ENCODE results near the gene SMIM32.

The SMIM32 gene

DNA sequence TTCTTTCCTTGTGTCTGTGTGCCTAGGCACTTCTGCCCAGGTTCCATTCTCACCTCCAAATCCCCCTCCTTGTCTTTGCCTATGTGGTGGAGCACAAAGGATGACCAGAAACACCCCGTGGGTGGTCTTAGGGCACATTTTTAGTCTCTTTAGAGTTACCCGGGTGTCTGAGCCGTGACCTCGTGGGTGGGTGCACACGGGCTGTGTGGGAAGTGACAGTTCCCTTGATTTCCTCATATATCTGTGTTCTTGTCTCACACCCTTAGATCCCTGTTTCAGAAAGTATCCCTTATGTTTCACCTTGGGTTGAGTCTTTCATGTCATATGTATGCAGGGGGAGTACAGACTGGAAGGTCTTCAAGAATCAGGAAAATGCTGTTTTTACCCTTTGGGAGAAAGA, 13.4 kb upstream of the SMIM32 start:
- DNase-seq, result no peak

DNA sequence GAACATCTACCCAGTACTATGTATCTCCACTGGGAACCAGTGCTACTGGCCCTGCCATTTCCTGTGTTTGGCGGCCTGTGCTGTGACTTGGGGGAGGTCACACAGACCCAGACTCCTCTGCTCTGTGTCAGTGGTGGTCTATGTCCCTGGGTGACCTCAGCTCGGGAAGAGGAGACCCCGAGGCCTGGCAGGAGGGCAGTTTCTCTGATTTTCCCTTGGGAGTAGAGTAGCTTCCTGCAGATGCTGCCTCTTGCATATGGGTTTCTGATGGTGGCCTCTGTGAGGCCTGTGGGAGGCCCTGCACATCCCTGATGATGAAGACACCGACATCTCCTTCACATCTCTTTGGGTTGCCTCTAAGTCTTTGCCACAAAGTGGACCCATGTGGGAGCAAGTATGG, 13.0 kb upstream of the SMIM32 start:
- no peak for DNase-seq

DNA sequence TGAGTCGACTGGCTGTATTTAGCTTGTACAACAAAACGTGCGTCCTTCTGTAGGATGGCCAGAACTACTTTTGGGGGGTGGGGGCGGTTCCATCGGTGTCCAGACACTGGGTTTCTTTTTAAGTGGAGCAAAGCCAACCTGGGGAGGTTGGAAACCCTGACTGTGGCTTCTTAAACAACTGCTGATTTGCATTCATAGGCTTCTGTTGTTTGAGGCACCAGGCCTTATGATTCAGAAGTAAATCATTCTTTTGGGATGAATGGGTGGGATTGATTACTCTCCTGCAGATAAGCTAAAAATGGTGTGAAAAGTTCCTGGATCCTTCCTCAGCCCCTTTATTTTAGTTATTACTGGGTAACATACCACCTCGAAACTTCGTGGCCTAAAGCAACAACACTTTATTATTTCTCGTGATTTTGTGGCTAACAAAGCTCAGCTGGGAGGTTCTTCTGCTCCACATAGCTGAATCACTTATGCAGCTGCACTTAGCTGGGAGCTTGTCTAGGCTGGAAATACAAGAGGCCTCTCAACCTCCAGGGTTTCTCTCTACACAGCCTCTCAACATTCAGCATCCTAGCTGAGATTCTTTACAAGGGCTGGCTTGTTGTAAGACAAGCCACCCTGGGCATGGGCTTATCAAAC, 12.2 kb upstream of the SMIM32 start:
- DNase-seq, result no peak

DNA sequence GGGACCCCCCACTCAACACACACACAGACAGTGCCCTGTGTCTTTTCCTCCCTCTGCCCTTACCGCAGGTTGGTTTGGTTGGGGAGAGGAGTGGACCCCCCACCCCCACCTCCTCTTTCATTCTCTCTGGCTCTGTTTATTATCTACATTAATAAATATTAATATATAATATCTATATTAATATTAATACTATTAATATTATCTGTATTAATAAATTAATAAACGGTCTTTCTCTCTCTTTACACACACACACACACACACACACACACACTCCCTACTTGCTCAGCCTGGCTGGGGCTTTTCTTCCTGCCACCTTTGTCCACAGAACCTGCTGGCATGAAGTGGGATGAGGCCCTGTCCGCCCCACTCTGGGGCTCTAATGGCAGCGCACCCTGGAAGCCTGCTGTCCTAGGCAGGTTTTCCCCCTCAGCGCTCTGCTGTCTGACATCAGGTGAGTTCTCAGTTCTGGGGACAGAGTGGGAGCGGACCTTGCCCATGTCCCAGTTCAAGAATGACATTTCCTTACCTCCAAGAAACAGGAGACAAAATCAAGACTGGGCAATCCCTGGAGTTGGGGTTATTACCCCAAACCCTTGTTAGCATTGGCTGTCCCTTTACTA, 10.5 kb upstream of the SMIM32 start:
- no peak for DNase-seq

DNA sequence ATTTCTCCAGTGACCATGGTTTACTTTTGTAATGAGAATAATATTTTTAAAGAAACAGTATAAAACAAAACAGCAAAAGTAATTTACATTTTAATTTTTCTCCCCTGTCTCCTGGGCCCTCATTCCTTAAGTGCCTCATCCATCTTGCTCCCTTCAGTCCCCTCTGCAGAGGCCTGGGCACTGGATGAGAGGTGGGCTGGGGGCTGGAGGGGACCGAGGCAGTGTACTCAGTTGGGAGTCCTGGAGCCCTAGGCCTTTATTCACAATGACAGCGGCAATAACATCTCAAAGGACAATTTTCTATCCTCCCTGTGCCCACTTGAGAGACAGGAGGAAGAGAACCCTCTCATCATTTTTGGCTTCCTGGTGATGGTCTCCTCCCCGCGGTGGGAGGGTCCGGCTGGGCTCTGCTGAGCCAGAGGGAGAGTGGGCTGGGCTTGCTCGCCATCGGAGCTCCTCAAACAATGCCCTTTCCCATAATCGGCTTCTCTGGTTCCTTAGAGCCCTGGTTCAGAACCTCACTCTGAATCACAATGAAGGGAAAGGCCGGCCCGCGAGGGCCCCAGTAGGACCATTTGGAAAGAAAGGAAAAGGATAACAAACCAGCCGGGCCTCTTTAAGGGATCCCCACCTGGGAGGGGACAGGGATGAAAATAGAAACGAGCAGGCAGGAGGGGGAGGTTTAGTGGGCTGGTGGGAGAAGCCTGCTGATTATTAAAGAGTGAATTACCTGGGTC, 9.7 kb upstream of the SMIM32 start:
- DNase-seq, result no peak

DNA sequence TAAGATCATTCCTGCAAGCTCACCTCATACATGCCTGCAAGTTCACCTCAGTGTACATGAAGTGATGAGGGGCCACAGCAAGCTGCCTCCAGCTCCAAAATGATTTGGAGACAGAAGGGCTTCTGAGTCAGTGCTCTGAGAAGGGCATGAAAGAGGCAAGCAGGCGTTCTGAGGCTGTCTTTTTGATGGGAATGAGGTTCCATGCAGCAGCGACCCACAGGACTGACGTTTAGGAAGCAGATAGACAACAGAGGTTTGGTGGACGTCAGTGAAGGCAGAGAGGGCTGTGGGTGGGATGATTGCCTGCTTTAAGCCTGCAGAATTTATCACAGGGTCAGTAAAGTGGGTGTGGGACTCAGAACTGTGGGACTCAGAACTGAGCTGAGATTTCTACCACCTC, 8.9 kb upstream of the SMIM32 start:
- DNase-seq, result no peak

DNA sequence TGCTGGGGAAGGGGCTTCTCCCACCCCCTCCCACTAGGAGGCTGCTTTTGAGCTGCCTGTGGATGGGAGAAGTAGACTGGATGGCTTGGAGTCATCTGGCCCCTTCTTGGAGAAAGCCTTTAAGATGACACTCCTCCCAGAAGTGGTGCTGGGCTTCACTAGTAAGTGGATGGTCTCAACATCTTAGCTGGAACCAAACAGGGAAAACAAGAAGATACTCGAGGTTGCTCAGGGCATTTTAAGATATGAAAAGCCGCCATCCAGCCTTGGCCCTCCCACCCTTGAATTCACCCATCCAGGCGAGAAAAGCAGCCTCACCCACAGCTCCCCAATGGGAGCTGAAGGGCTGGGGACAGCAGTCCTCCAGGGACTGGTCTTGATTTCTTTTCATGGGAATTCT, 7.8 kb upstream of the SMIM32 start:
- DNase-seq, result no peak

DNA sequence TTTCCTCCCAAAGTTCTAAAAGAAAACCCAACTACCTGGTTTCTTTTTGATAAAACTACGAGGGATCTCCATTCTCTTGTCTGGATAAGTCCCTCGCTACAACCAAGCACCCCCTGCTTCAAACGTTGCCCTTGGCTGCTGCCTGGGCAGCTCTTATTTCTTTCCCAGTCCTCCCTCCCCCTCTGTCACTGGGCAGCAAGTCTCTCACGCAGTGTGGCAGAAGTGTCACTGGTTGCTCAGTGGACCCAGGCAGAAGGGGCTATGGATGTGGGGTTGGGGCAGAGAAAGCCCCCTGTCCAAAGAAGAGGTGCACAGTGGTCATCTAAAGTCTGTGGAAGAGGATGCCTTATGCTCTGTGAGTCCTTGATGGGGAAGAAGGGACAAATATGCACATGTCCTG, 7.2 kb upstream of the SMIM32 start:
- no peak for DNase-seq

DNA sequence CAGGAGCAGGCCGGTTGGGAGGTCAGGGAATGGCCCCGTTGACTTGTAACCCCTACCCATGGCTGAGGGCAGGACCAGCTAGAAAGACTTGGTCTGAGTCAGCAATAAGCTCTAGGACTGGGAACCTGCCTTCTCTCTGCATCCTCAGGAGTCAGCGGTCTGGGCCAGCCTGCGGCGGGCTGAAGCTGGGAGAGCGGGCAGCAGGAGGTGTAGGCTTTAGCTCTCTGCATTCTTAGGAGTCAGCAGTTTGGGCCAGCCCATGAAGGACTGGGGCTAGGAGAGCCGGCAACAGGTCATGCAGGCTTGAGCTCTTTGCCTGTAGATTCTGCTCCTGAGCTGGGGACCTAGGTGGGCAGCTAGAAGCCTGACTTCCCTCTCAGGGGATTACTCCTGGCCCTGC, 6.4 kb upstream of the SMIM32 start:
- DNase-seq, result no peak

DNA sequence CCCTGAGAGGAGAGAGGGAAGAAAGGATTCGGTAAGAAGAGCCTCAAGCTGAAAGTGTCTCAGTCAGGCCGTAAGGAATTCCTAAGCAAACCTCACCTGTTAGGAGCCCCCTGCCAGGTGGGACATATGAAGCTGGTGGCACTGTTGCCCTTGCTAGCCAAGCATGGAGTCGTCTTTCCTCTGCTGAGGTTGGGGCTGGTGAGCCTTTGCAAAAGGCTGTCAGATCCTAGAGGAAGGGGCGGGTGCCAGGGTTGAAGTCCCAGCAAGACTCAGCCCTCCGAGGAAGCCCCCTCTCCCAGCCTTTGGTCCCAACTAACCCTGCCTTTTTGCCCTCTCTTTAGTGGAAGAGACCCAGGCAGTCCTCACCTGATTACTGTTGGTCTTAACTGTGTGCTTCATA, 5.5 kb upstream of the SMIM32 start:
- no peak for DNase-seq

DNA sequence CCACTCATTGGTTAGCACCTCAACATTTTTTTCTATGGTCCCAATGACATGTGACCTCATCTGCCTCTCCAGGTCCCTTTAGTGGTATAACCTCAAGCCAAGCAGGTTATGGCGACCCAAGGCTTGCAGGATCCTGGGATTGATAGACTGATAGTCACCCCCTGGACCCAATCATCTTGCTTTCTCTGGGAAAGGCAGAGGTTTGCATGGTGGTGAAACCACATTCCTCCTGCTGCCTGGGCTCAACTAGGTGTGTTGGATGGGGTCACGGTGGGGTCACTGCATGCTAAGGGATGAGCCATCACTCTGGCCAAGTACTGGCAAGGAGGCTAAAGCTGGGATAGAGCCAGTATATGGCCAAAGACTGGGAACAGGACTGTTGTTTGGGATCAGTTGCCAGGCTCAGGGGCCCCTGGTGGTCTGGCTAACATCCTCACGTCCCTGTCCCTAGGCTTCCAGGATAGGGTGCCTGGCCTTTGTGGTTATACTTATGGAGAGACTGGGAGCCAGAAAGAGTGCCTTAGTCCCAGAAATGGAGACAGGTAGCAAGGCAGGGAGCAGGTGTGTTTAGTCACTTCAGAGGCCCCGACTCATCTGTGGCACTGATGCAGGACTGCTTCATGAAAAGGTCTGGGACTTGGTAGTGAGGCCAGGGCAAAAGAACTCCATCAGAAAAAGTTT, 4.6 kb upstream of the SMIM32 start:
- no peak for DNase-seq

DNA sequence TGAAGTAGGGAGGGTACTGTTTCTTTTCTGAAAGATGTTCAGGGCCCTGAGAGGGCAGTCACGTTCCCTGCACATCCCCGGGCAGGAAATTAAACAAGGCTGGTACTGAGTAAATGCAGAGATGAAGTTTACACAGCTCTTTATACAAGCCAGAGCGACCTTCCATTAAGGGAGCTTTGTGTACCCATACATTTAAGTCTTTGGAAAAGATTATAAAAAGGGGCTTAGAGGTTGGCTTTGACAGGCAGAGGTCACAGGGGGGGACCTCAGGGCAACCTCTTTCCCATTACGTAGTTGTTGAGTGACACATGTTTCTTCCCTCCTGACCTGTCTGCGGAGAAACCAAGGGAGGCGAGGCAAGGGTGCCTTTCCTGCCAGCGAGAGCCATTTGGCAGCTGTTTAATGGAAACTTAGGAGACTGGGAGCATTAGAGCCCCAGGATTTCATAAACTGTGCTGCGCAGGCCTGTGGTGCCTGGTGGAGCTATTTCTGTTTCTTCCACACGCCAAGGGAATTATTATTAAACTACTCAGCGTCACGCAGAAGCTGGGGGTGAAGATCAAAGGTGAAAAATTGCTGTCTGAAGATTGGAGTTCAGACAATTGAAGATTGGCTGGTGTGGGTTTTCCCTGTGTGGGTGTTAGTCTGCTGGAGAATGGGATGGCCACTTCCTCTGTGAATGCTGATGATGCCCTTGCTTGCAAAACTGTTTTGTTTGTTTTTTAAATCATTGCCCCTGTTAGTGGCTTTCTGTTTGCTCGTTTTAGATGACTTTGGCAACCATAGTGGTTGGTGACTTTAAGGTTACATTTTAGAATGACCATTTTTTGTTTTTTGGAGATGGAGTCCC, 3.2 kb upstream of the SMIM32 start:
- no peak for DNase-seq

DNA sequence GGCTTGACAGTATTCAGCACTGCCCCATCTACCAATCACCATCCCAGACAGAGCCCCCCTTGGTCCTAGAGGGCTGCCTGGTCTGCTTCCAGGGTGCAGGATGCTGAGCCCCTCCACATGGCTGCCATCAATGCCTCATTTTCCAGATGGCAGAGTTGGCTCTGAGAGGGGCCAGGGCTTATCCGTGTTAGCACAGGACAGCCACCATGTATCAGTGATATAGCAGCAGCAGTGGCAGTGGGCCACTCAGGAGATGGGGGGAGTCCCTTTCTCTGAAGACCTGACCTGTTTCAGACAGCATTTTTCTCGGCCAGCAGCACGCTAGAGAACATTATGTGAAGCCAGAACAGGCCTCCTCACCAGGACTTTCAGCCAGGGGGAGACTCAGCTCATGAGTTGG, 1.6 kb upstream of the SMIM32 start:
- DNase-seq, result no peak

DNA sequence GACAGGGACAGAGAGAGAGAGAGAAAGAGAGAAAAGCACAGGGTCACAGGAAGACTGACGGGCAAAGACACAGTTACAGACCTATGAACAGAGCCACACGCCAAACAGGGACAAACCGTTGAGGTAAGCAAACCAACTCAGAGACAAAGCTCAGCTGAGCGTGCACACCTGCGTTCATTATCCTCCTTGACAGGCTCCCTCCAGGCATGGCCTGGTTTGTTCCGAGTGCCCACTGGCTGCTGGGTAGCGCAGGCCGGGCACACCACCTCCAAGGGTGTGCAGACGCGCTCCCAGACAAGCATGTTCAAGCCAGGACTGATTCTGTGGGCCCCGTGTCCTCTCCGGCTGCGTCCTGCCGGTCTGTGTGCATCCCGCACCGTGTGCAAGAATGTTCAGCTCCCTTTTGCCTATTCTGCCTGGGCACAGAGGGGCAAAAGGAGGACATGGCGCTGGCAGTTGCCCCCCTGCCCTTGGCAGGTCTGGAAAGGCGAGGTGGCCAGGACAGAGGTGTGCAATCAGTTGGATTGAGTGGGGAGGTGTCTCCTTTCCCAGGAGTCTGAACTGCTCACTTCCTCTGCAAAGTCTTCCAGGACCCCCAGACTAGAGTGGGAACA, 467 bp upstream of the SMIM32 start:
- no peak for DNase-seq

DNA sequence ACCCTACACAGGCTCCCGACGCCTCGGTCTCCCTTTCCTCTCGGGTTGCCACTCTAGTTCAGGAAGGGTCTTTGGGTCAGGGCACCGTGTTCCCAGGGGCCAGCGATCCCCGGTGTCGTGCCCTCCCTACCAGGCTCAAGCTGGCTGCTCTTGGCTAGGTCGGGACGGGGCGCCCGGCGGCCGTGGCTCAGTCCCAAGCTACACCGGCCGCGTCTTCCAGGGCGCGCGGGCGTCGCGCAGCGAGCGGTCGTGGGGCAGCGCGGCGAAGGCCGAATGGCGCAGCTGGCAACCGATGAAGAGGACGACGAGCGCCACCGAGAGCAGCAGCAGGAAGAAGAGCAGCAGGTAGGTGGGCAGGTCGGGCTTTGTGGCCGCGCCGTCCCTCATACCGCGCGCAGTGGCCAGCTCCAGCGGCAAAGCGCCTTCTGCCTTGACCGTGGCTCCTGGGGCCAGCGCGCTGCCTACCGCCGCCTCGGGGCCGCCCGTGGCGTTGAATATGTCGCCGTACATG, 892 bp downstream of the SMIM32 start:
- no peak for DNase-seq

DNA sequence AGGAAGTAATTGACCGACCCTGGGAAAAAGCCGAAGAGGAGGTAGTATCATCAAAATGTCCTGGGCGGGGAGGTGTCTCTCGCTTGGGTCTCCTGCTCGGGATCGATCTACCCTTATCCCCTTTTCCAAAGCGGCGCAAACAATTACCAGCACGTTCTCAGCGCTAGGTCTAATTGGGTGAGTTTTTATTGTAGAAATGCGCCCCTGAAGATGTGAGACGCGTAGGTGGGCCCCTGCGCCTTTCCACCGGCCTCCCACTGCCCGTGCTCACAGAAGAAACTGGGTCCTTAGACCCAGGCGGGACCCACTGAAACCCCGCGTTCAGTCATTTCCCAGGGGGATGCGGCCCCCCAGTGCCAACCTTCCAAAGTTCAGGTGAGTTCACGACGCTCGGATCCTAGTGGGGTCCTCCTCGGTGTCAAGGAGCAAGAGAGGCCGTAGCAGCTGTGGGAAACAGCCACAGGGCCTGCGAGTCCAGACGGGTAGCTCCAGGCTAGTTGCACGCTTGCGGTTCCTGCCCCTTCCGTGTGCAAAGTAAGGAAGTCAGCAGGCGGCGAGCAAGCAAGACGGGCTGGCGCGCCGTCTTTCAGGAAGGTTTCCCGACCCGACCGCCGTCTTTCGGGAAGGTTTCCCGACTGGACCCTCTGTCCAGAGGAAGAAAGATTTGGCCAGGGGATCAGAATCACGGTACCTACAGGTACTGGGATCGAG, 1.5 kb downstream of the SMIM32 start:
- DNase-seq, result peak; percentile 29

DNA sequence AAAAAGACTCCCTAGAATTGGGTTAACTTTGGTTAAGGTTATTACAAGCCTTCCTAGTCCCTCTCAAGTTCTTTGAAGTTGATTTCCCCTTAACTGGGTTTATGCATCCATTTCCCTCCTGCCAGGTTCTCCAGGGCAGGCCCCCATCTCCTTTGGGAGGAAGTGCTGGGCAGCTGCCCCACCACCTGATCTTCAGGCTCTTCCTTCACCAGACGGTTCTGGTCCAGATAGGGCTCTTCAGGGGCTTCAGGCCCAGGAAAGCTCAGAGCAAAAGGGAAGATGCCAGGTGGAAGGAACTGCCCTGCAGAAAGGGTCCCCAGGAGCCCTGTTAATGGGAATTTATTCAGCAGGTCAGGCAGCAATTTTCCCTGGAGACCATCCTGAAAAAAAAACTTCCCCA, 2.1 kb downstream of the SMIM32 start:
- DNase-seq, result no peak

DNA sequence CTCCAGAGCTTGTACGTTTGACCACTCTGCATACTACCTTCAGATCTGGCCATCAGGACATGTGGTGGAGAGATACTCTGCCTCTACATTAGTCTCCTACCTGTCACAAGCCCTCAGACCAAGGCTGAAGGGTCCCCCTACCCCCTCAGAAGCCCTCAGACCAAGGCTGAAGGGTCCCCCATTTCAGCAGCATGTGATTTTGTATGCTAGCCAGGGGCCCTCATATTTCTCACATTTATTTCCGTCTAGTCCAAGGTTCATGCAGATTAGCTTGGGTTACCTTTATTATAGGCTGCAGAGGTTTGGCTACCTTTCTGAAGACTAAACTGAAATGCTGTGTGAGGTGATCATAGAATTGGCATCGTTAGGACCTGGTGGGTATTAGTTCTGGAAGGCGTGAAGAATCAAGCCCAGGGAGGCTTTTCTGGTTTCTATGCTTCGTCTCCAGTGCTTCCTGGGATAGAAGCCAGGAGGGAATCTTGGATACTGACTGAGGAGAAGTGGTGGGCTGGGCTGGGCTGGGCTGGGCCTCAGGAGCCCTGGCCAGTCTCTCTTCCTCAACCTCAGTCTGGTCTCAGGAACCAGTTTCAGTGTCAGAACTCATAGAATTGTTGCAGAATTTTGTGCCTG, 2.8 kb downstream of the SMIM32 start:
- no peak for DNase-seq

DNA sequence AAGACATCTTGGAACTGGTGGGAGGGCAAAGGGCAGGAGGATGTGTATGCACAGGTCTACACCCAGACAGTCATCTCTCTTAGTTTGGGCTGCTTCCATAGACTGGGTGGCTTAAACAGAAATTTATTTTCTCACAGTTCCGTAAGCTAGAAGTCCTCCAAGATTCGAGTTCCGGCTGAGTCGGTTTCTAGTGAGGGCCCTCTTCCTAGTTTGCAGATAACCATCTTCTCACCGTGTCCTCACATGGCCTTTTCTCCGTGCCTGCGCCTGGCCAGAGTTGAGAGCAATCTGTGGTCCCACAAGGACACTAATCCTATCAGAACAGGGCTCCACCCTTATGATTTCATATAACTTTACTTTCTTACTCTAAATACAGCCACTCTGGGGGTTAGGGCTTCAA, 4.1 kb downstream of the SMIM32 start:
- DNase-seq, result no peak

DNA sequence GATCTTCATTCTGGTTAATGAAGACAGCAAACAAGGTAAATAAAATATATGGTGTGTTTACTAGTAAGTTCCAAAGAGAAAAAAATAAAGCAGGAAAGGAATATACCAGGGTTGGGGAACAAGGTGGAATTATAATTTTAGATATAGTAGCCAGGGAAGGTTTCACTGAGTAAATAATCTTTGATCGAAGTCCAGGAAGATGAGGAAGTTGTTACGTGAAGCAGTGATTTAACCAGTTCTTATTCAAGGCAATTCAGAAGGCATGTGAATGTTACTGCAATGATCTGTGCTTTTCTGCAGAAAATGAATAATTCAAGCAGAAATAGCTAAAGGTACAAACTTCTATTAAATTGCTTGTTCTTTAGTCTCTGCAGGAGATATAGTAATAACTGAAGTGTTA, 6.2 kb downstream of the SMIM32 start:
- no peak for DNase-seq

Data from fibroblast of skin of right quadriceps (primary cell).